NCI-H2029 treated with DMSO at 0.1 percent for 48 hours (cell line): ENCODE results near the gene FAM151A.

Experiments
- DNase-seq: peaks from one replicate; lab custom pipeline; 2025; lab: John Stamatoyannopoulos, UW

The FAM151A gene

DNA sequence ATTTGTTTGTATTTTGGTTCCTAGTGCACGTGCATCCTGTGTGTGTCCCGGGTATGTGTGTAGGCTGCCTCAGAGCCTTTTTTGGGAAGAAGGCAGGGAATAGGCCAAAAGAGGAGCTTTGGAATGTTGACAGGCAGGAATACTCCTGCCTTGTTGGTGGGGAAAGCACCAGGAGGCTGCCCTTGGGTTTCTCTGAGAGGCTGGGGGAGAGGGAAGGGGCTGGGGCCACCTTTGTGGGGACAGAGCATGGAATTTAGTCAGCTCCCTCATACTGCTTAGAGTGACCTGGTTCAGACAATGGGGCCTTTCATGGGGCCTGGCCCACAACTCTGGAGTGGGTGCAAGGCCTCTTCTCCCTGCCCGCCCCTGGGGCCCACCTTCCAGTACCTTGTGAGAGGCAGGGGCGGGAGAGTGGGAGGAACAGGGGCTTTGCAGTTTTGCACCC, 44.0 kb downstream of the FAM151A start:
- DNase-seq, result no peak

DNA sequence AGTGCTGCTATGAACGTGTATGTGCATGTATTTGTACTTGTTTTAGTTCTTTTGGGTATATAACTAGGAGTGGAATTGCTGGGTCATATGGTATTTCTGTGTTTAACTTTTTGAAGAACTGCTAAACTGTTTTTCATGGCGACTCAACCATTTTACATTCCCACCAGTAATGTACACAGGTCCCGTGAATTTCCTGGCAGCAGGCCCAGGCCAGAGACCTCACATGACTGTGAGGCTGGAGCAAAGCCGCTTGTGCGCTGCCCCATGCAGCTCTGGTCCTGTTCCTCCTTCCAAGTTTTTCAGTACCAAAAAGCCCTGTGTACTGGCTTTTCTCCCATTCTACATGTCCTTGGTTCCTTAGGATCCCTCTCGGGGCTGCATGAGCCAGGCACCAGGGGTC, 45.7 kb downstream of the FAM151A start:
- DNase-seq, result no peak

DNA sequence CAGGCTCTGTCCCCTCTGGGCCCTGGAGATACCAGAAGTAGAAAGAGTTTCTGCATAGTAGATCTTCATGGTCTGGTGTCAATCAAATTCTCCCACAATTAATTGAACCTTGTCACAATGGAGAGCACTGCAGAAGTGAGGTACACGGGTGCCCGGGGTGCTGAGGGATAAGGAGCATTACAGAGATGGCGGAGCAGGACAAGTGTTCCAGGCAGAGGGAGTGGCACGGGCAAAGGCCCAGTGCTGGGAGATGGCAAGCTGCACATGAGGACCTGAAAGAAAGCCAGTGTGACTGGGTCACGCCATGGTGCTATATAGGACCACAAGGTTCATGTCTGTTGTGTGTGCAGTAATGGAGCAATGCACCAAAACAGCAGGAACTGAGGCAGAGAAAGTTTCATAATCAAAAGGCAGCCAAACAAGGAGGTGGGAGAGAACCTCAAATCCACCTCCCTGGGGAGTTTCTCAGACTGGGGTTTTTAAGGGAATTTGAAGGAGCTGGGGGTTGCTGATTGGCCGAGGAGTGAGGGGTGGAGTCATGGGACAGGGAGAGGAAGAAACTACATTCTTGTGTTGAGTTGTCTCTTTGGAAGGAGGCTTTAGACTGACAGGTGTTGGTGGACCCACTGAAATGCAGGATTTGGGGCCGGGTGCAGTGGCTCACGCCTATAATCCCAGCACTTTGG, 47.6 kb downstream of the FAM151A start:
- no peak for DNase-seq

DNA sequence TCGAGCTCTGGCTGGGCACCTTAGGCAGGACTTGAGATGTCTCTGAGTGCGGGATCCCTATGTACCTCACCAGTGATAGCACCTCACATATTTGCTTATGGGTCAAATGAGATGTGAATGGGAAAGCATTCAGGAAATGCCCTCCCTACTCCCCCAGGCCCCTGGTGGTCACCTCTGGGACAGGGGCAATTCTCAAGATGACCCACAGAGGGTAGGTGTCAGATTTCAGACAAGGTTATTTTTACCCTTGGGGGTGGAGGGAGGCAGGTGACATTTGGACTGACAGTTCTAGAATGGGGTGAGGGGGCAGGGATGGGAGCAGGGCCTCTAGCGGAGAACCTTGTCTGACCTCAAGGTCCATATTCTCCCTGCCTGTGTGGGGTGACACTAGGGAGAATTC, 48.2 kb downstream of the FAM151A start:
- no peak for DNase-seq

DNA sequence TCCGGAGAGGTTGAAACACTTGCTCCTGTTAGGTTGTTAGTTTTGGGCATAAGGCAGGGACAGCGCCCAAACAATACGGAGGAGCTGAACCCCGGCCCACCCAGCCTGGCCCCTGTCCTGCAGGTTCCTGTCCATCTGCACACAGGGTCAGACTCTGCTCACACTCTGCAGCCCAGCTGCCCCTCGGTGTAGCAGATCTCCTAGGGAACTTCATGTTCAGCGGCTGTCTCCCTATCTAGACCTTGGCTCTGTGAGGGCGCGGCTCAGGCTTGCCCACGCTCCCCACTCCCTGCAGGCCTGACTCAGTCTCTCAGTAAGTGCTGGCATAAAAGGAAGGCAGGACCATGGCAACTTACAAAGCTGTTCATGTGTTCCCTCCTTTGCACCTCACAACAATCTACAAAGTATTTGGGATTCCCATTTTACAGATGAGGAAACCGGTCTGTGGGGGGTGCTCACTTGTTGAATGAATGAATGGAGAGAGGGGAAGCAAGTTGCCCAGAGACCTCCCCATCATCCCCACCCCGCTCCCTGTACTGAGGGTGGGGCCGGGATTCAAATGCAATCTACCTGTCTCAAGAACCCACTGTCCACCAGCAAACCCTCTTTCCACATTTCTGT, 49.1 kb downstream of the FAM151A start:
- no peak for DNase-seq

DNA sequence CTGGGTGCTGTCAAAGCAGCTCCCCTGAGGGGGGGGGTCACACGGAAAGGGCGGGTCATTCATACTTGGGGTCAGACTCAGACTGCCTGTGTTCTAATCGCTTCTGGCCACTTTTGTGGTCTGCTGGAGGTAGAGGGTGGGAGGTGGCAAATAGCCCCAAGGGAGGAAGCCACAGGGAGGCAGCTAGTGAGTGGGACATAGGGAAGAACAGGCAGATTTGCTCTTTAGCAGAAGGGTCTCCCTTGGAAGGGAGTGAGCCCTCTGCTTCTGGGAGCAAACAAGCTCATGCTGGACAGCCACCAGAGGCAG, 50.8 kb downstream of the FAM151A start:
- DNase-seq, result no peak

DNA sequence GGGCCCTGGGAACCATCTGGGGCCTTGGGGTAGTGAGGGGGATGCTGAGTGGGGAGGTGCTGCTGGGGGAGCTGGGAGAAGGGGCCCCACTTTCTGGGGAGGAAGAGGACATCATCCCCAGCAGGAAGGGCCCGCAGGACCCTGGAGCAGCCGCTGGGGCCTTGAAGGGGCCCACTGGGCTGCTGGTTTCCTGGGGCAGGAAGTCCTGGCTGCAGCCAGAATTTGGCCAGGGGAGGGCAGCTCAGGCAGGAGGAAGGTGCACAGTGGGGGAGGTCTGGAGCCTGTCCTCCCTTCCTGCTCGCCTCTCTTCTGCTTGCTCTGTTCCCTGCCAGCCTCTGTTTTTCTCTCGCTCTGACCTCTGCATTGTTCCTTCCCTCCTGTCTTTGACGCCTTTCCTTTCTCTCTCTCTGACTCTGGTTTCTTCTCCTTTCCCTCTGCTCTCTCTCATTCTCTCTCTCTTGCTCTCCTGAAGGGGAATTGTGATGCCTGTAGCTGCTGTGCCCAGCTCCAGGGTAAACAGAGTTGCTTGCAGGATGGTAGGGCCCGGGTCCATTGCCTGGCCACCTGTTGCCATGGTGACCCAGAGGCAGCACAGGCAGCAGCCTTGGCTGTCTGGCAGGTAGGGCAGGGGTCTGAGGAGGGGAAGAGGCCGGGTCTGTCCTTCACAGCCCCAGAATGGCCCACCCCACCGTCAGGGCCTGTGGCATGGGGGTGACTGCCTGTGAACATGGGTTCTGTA, 51.4 kb downstream of the FAM151A start:
- DNase-seq, result no peak

DNA sequence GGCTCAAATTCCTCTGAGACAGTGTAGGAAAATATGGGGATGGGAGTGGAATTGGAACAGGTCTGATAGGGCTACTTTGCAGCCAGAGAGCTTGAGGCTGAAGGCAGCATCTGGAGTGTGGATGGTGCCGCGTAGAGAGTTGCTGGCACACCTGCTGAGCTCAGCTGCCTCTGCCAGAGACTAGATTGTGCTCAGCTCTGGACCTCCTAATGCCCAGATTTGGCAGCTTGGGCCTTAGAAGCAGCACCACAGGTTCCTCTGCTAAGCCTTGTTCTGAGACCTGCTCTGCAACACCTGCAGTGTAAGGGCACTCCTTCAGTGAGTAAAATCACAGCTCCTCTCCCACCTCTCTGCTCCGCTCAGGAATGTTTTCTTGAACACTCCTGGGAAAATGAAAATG, 52.0 kb downstream of the FAM151A start:
- no peak for DNase-seq

DNA sequence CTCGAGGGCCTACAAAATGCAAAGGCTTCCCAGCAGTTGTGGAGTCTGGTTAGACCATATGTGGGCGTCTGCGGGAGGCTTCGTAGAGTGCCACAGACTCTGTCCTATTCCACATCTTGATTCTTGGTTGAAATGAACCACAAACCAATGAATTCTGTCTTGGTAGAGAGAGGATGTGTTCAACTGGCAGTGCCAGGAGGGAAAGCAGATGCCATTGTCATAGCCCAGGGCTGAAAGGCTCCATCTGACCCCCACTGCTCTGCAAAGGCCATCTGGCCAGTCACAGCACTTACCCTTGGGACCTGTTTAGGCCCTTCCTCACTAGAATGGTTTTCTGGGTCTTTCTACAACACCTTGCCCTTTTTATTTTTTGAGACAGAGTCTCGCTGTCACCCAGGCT, 53.2 kb downstream of the FAM151A start:
- no peak for DNase-seq

DNA sequence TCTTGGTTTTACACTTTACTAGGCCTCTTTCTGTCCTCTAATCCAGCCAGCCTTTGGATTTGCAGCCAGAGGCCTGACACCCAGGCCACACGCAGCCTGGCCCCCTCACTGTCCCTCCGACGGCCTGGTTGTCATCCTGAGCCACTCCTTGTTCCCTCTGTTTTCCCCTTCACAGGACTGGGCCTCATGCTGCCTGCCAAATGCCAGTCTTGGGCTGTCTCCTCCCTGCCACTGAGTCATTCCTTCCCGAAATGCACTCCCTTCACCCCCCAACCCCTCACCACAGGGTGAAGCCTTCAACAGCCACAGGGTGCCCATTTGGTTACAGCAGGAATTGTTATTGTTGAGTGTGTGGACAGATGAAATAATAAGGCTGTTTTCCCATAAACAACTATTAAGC, 54.0 kb downstream of the FAM151A start:
- DNase-seq, result no peak

DNA sequence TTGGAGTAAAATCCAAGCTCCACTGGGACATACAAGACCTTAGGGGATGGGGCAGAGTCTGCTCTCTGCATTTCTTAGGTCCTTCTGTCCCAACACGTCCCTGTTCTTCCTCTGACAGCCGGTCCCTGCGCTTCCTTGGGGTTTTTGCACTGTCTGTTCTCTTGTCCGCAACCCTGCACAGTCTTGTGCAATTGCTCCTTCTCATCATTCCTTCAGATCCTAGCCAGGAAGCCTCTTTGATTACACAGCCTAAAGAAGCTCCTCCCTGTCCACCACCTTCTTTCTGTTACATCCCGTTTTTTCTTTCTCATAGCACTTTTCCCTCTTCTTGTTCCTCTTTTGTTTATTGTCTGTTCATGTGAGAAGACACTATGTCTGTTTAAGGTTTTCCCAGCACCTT, 55.4 kb downstream of the FAM151A start:
- DNase-seq, result no peak

DNA sequence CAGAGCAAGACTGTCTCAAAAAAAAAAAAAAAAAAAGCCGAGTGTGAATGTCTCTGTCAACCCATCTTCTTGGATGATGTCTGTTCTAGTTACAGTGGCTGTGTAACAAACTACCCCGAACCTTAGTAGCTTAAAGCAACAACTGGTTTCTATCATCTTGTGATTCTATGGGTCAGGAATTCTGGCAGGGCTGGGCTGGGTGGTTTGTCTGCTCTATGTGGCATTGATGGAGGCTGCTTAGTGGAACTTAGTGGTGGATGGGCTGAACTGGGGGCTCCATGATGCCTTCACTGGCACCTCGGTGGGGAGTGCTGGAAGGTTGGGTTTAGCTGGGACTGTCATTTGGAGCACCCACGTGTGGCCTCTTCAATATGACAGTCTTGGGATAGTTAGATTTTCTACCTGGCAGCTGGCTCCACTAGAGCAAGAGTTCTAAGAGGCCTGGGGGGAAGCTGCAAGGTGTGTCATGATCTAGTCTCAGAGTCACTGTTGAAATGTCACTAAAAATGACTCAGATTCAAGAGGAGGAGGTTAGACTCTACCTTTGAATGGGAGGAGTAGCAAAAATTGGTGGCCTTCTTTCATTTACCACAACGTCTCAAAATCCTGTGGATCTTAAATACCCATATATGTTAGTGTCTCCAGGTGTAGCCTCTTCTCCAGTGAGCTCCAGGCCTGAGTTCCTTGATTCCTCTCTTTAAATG, 56.7 kb downstream of the FAM151A start:
- DNase-seq, result no peak

DNA sequence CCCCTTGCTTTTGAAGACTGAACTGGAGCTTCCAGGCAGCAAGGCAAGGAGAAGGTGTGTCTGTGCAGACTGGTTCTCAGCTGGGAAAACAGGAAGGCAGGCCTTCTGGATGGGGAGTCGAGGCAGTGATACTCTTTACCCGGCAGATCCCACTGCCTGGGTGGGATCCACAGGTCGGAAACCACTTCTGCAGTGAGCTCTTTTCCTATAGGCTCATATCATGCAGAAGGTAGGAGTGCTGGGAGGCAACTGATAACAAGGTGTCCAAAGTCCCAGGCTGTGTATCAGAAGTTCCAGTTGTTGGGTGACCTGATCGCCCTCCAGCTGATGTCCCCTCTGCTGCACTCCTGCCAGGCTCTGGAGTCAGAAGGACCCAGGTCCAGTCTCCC, 58.2 kb downstream of the FAM151A start:
- DNase-seq, result no peak

DNA sequence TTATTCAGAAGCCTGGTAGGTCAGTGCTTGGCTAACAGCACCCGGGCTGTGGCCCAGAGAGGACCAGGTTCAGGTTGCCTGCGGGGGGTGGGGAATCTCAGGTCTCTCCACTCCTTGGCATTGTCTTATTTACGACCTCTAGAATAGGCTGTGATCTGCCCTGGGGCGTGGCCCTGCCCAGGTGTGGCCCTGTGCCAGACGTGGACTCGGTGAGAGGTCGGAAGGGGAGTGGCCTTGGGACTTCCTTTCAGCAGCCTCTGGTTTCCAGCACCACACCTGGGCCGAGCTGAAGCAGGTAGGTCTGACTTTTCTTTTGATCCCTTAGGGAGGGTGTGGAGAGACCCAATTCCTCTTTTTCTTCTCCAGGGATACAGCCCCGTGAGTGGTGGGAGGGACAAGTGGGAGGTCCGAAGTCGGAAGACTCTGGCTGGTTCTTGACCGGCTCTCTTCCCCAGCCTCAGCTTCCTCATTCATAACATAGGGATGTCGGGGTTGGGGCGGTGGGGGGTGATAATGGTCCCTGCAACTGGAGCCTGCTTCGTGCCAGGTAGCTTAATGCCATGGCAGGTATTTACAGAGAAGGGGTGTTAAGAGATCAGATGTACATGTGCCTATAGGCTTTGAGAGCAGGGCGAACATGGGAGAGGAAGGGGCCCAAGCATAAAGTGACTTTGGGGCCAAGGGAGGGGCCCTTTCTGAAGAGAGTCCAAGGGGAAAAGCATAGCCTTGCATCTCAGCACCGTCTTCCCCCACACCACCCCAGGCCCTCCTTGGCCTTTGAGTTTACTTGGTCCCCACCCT, 58.8 kb downstream of the FAM151A start:
- DNase-seq, result peak; percentile 98

DNA sequence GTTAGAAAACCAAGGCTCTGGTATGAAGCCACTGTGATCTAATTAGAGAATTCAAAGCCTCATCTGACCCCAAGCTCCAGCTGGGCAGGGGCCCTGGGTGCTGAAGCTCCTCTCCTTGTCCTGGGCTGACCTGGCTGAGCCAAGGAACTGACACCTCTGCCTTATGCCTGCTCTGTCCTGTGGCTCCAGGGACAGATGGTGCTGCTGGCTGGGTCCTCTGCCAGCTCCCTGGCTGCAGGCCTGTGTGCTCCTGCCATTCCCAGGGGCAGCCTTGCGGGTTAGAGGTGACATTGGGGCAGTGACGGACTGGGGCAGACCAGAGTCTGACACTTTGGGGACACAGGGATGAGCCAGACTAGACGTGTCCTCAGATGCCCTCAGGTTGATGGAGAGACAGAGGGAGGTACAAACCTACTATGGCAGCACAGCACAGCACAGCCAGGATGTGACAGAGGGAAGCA, 63.5 kb downstream of the FAM151A start:
- DNase-seq, result no peak
